ENCODE results near the gene IZUMO4. TPM values are rescaled to one million over a fixed set of nuclear protein-coding genes. Genes with fewer than 3 reads are reported as not detected.

Gene IZUMO4
- total RNA-seq, 1 donor from 2014 or later, result 2.8 TPM

GRCh38 chr19:2053601-2054389 is 42.9 kb upstream of the IZUMO4 start:
- Histone ChIP-seq H3K36me3 (peaks cover 3% of the 10 kb centered on the region), H3K27ac (replicated peaks) (peak overlapping the region; percentile 100), H3K9me3 (replicated peaks) (no peaks in the 10 kb centered on the region), H3K4me1 (peaks cover 87% of the 10 kb centered on the region), H3K4me3 (no peak overlapping the region), H3K27me3 (ENCODE audit: low read depth) (no peaks in the 10 kb centered on the region)
- intact Hi-C loops (cut with micrococcal nuclease), result no loop called here
- peak; percentile 86 for DNase-seq
- TF ChIP-seq CTCF (IDR thresholded peaks at IDR 0.05; ENCODE audit: borderline replicate concordance), result no peak

- Histone ChIP-seq H3K9me3 (replicated peaks) (no peaks in the 10 kb centered on the region), H3K4me1 (peaks cover 87% of the 10 kb centered on the region), H3K36me3 (no peaks in the 10 kb centered on the region), H3K4me3 (no peak overlapping the region), H3K27ac (replicated peaks) (peak overlapping the region; percentile 100), H3K27me3 (ENCODE audit: low read depth) (no peaks in the 10 kb centered on the region)
- no peak for DNase-seq
- no peak for TF ChIP-seq CTCF (IDR thresholded peaks at IDR 0.05; ENCODE audit: borderline replicate concordance)
- intact Hi-C loops (cut with micrococcal nuclease), result no loop called here
These were observed 42.0 kb upstream of the IZUMO4 start for GRCh38 chr19:2054763-2055162.

- Histone ChIP-seq H3K36me3 (no peaks in the 10 kb centered on the region), H3K4me1 (peaks cover 91% of the 10 kb centered on the region), H3K27ac (replicated peaks) (peak overlapping the region; percentile 100), H3K27me3 (ENCODE audit: low read depth) (no peaks in the 10 kb centered on the region), H3K9me3 (replicated peaks) (no peaks in the 10 kb centered on the region), H3K4me3 (peak overlapping the region; percentile 62)
- intact Hi-C loops (cut with micrococcal nuclease), result no loop called here
- TF ChIP-seq CTCF (IDR thresholded peaks at IDR 0.05; ENCODE audit: borderline replicate concordance), result no peak
- peak; percentile 71 for DNase-seq
These were observed 40.5 kb upstream of the IZUMO4 start for GRCh38 chr19:2055931-2056836.

GRCh38 chr19:2056837-2057192 is 39.9 kb upstream of the IZUMO4 start:
- intact Hi-C loops (cut with micrococcal nuclease), result no loop called here
- Histone ChIP-seq H3K4me1 (peaks cover 88% of the 10 kb centered on the region), H3K27me3 (ENCODE audit: low read depth) (no peaks in the 10 kb centered on the region), H3K36me3 (no peaks in the 10 kb centered on the region), H3K4me3 (no peak overlapping the region), H3K9me3 (replicated peaks) (no peaks in the 10 kb centered on the region), H3K27ac (replicated peaks) (peak overlapping the region; percentile 100)
- DNase-seq, result no peak
- no peak for TF ChIP-seq CTCF (IDR thresholded peaks at IDR 0.05; ENCODE audit: borderline replicate concordance)

GRCh38 chr19:2057484-2058469 is 38.9 kb upstream of the IZUMO4 start:
- no peak for DNase-seq
- H3K27ac ChIP-seq (replicated peaks), result peak overlapping the region; percentile 100
- intact Hi-C loops (cut with micrococcal nuclease), result no loop called here

More at GRCh38 chr19:2057484-2058469, 38.9 kb upstream of the IZUMO4 start:
- H3K4me1 ChIP-seq, result peaks cover 89% of the 10 kb centered on the region
- no peaks in the 10 kb centered on the region for H3K36me3 ChIP-seq
- no peaks in the 10 kb centered on the region for H3K9me3 ChIP-seq (replicated peaks)
- no peak for TF ChIP-seq CTCF (IDR thresholded peaks at IDR 0.05; ENCODE audit: borderline replicate concordance)
- H3K27me3 ChIP-seq (ENCODE audit: low read depth), result no peaks in the 10 kb centered on the region
- H3K4me3 ChIP-seq, result no peak overlapping the region

Measured in left ventricle myocardium inferior (tissue), 1 donor.